WERI-Rb-1 (cell line): ENCODE measurements around the gene JRKL.
"Not testable (repeated sequence)": the region's sequence is repeated elsewhere in the genome, so short reads cannot be mapped to it uniquely, and the experiment has no call there.

Experiments used
- DNase-seq: peaks from one replicate; pipeline ENCODE4 v3.0.0-alpha.2; 2020
- H3K27ac ChIP-seq: fragments of 250-450 bp; sonication (Bioruptor Pico); 2 replicates; pipeline ENCODE4 v1.5.1; 2020; ENCODE audit warnings: mild to moderate bottlenecking, moderate library complexity
- H3K27me3 ChIP-seq: fragments of 250-450 bp; sonication (Bioruptor Pico); 2 replicates; pipeline ENCODE4 v1.5.1; 2021; ENCODE audit warnings: mild to moderate bottlenecking, low read depth, moderate library complexity; ENCODE audit not compliant: insufficient read depth, severe bottlenecking
- H3K36me3 ChIP-seq: fragments of 250-450 bp; sonication (Bioruptor Pico); 2 replicates; pipeline ENCODE4 v1.5.1; 2020; ENCODE audit warnings: mild to moderate bottlenecking, moderate library complexity
- H3K4me3 ChIP-seq: 2 replicates; pipeline ENCODE4 v1.5.1; 2011; ENCODE audit warnings: low read depth, mild to moderate bottlenecking, control low read depth, low read length
- H3K9me3 ChIP-seq: fragments of 250-450 bp; sonication (Bioruptor Pico); 2 replicates; pipeline ENCODE4 v1.5.1; 2021; ENCODE audit warnings: mild to moderate bottlenecking, moderate library complexity; ENCODE audit not compliant: severe bottlenecking
- TF ChIP-seq, protein P1 (sequence below): IDR thresholded peaks from 2 replicates; pipeline ENCODE4 v1.5.1; 2011; ENCODE audit warnings: low read depth, mild to moderate bottlenecking, control low read depth, inconsistent platforms, low read length

Gene JRKL

DNA sequence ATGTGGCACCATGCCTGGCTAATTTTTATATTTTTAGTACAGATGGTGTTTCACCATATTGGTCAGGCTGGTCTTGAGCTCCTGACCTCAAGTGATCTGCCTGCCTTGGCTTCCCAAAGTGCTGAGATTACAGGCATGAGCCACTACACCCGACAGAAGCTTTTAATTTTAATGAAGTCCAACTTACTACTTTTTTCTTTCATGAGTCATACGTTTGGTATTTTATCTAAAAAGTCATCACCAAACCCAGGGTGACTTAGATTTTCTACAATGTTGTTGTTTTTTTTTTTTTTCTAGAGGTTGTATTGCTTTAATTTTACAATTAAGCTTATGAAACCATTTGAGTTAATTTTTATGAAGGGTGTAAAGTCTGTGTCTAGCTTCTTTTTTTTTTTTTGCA lies 34.9 kb downstream of the JRKL start:
- no peaks in the 10 kb centered on the region for H3K36me3 ChIP-seq
- TF ChIP-seq, protein P1, sequence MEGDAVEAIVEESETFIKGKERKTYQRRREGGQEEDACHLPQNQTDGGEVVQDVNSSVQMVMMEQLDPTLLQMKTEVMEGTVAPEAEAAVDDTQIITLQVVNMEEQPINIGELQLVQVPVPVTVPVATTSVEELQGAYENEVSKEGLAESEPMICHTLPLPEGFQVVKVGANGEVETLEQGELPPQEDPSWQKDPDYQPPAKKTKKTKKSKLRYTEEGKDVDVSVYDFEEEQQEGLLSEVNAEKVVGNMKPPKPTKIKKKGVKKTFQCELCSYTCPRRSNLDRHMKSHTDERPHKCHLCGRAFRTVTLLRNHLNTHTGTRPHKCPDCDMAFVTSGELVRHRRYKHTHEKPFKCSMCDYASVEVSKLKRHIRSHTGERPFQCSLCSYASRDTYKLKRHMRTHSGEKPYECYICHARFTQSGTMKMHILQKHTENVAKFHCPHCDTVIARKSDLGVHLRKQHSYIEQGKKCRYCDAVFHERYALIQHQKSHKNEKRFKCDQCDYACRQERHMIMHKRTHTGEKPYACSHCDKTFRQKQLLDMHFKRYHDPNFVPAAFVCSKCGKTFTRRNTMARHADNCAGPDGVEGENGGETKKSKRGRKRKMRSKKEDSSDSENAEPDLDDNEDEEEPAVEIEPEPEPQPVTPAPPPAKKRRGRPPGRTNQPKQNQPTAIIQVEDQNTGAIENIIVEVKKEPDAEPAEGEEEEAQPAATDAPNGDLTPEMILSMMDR: no peak
- H3K27me3 ChIP-seq: no peaks in the 10 kb centered on the region
- no peak overlapping the region for H3K4me3 ChIP-seq
- no peak for DNase-seq
- H3K9me3 ChIP-seq: no peaks in the 10 kb centered on the region
- no peak overlapping the region for H3K27ac ChIP-seq

DNA sequence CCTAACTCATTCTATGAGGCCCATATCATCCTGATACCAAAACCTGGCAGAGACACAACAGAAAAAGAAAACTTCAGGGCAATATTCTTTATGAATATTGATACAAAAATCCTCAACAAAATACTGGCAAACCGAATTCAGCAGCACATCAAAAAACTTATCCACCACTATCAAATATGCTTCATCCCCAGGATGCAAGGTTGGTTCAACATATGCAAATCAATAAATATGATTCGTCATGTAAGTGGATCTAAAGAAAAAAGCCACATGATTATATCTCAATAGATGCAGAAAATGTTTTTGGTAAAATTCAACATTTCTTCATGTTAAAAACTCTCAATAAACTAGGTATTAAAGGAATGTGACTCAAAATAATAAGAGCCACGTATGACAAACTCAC lies 40.9 kb downstream of the JRKL start:
- H3K27ac ChIP-seq: no peak overlapping the region
- DNase-seq: no peak
- H3K9me3 ChIP-seq: no peaks in the 10 kb centered on the region
- H3K36me3 ChIP-seq: no peaks in the 10 kb centered on the region
- TF ChIP-seq, protein P1: no peak
- no peak overlapping the region for H3K4me3 ChIP-seq
- H3K27me3 ChIP-seq: no peaks in the 10 kb centered on the region

DNA sequence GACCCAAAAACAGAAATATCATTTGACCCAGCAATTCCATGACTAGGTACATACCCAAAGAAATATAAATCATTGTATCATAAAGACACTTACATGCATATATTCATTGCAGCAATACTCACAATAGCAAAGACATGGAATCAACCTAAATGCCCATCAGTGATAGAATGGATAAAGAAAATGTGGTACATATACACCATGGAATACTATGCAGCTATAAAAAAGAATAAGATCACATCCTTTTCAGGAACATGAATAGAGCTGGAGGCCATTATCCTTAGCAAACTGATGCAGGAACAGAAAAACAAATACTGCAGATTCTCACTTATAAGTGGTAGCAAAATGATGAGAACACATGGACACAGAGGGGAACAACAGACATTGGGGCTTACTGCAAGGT lies 42.8 kb downstream of the JRKL start:
- H3K4me3 ChIP-seq, H3K27me3 ChIP-seq, H3K27ac ChIP-seq: not testable (repeated sequence)

More for the DNA sequence above, 42.8 kb downstream of the JRKL start:
- H3K9me3 ChIP-seq, H3K36me3 ChIP-seq, DNase-seq: not testable (repeated sequence)
